ENCODE results near the gene CCDC184.

The CCDC184 gene

DNA sequence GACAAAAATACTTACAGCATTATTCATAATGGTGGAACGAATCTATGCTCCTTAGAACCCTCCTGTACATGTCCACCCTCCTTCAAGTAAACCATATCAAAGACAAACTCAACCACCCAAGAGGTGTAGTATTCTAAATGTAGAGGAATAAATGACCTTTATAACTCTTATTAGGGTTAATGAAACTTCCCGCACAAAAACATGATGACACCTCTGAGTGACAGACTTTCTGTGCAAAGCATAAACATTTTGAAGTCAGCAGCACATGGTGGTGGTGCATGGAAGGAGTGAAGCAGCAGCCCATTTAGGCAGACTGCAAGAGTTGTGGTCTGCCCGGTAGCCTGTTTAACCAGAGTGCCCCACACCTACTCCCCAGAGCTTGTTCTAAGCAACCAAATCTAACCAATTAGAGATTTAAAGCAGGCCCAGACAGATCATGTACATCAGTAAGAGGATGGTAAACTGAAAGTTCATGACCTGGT, 25.5 kb upstream of the CCDC184 start:
- peaks cover 9% of the 10 kb centered on the region for H3K4me1 ChIP-seq (ENCODE audit: control insufficient read depth, insufficient read depth, low read length)
- H3K4me3 ChIP-seq (ENCODE audit: low read length in 2 of 2) = peak overlapping the region; percentile 89 to 99
- peak overlapping the region; percentile 56 for H3K27ac ChIP-seq (ENCODE audit: low read length)
- H3K27me3 ChIP-seq (ENCODE audit: control insufficient read depth in 1 of 2, insufficient read depth in 2 of 2, low read length in 2 of 2) = no peaks in the 10 kb centered on the region
- H3K9me3 ChIP-seq (ENCODE audit: control insufficient read depth in 2 of 2, low read length in 2 of 2) = no peaks in the 10 kb centered on the region
- H3K9ac ChIP-seq (ENCODE audit: low read length in 2 of 2) = peak overlapping the region; percentile 25 to 81
- peaks cover 4 to 6% of the 10 kb centered on the region in 2 donors for H3K36me3 ChIP-seq (ENCODE audit: control insufficient read depth in 2 of 2, insufficient read depth in 2 of 2, low read length in 2 of 2)

- no peak overlapping the region for H3K27ac ChIP-seq (ENCODE audit: low read length)
- H3K4me3 ChIP-seq (ENCODE audit: low read length in 2 of 2) = no peak overlapping the region
- no peaks in the 10 kb centered on the region for H3K9me3 ChIP-seq (ENCODE audit: control insufficient read depth in 2 of 2, low read length in 2 of 2)
- no peaks in the 10 kb centered on the region for H3K36me3 ChIP-seq (ENCODE audit: control insufficient read depth in 2 of 2, insufficient read depth in 2 of 2, low read length in 2 of 2)
- H3K27me3 ChIP-seq (ENCODE audit: control insufficient read depth in 1 of 2, insufficient read depth in 2 of 2, low read length in 2 of 2) = no peaks in the 10 kb centered on the region
- peaks cover 9% of the 10 kb centered on the region for H3K4me1 ChIP-seq (ENCODE audit: control insufficient read depth, insufficient read depth, low read length)
- H3K9ac ChIP-seq (ENCODE audit: low read length in 2 of 2) = no peak overlapping the region
Measured at GRCh38 chr12:48160046-48160445, 23.4 kb upstream of the CCDC184 start.

DNA sequence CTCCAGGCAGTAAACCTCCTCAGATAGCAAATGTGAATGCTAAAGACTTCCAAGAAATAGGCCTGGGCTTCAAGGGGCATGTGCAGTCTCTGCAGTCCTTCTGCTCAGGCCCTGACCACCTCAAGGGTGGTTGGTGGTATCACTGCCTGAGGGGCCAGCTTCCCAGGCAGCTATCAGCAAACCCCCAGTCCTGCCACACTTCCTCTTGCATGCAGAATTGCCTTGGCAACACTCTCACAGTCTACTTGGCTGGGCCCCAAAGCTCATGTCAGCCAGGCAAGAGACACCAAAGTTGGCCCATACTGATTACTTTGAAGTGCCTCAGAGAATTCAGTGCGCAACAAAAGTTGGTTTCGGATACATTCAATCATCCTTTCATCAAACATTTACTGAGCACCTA, 22.6 kb upstream of the CCDC184 start:
- Histone ChIP-seq H3K9me3 (ENCODE audit: control insufficient read depth in 2 of 2, low read length in 2 of 2) (no peaks in the 10 kb centered on the region), H3K4me1 (ENCODE audit: control insufficient read depth, insufficient read depth, low read length) (peaks cover 9% of the 10 kb centered on the region), H3K27me3 (ENCODE audit: control insufficient read depth in 1 of 2, insufficient read depth in 2 of 2, low read length in 2 of 2) (peaks cover 0 to 2% of the 10 kb centered on the region in 2 donors), H3K9ac (ENCODE audit: low read length in 2 of 2) (no peak overlapping the region), H3K27ac (ENCODE audit: low read length) (no peak overlapping the region), H3K4me3 (ENCODE audit: low read length in 2 of 2) (no peak overlapping the region), H3K36me3 (ENCODE audit: control insufficient read depth in 2 of 2, insufficient read depth in 2 of 2, low read length in 2 of 2) (no peaks in the 10 kb centered on the region)

- Histone ChIP-seq H3K36me3 (ENCODE audit: control insufficient read depth in 2 of 2, insufficient read depth in 2 of 2, low read length in 2 of 2) (no peaks in the 10 kb centered on the region), H3K27ac (ENCODE audit: low read length) (no peak overlapping the region), H3K9me3 (ENCODE audit: control insufficient read depth in 2 of 2, low read length in 2 of 2) (no peaks in the 10 kb centered on the region), H3K4me1 (ENCODE audit: control insufficient read depth, insufficient read depth, low read length) (no peaks in the 10 kb centered on the region), H3K27me3 (ENCODE audit: control insufficient read depth in 1 of 2, insufficient read depth in 2 of 2, low read length in 2 of 2) (peaks cover 0 to 4% of the 10 kb centered on the region in 2 donors), H3K9ac (ENCODE audit: low read length in 2 of 2) (no peak overlapping the region), H3K4me3 (ENCODE audit: low read length in 2 of 2) (no peak overlapping the region)
Measured at GRCh38 chr12:48163150-48163747, 20.2 kb upstream of the CCDC184 start.

- Histone ChIP-seq H3K9me3 (ENCODE audit: control insufficient read depth in 2 of 2, low read length in 2 of 2) (no peaks in the 10 kb centered on the region), H3K9ac (ENCODE audit: low read length in 2 of 2) (no peak overlapping the region), H3K4me3 (ENCODE audit: low read length in 2 of 2) (no peak overlapping the region), H3K27ac (ENCODE audit: low read length) (no peak overlapping the region), H3K27me3 (ENCODE audit: control insufficient read depth in 1 of 2, insufficient read depth in 2 of 2, low read length in 2 of 2) (peaks cover 0 to 4% of the 10 kb centered on the region in 2 donors), H3K4me1 (ENCODE audit: control insufficient read depth, insufficient read depth, low read length) (no peaks in the 10 kb centered on the region), H3K36me3 (ENCODE audit: control insufficient read depth in 2 of 2, insufficient read depth in 2 of 2, low read length in 2 of 2) (no peaks in the 10 kb centered on the region)
Measured at GRCh38 chr12:48164451-48164850, 19.0 kb upstream of the CCDC184 start.

GRCh38 chr12:48165089-48165981, 18.1 kb upstream of the CCDC184 start:
- H3K9ac ChIP-seq (ENCODE audit: low read length in 2 of 2) = no peak overlapping the region
- H3K27ac ChIP-seq (ENCODE audit: low read length) = no peak overlapping the region
- no peak overlapping the region for H3K4me3 ChIP-seq (ENCODE audit: low read length in 2 of 2)
- H3K4me1 ChIP-seq (ENCODE audit: control insufficient read depth, insufficient read depth, low read length) = no peaks in the 10 kb centered on the region
- H3K27me3 ChIP-seq (ENCODE audit: control insufficient read depth in 1 of 2, insufficient read depth in 2 of 2, low read length in 2 of 2) = peaks cover 0 to 4% of the 10 kb centered on the region in 2 donors
- H3K9me3 ChIP-seq (ENCODE audit: control insufficient read depth in 2 of 2, low read length in 2 of 2) = no peaks in the 10 kb centered on the region
- no peaks in the 10 kb centered on the region for H3K36me3 ChIP-seq (ENCODE audit: control insufficient read depth in 2 of 2, insufficient read depth in 2 of 2, low read length in 2 of 2)

DNA sequence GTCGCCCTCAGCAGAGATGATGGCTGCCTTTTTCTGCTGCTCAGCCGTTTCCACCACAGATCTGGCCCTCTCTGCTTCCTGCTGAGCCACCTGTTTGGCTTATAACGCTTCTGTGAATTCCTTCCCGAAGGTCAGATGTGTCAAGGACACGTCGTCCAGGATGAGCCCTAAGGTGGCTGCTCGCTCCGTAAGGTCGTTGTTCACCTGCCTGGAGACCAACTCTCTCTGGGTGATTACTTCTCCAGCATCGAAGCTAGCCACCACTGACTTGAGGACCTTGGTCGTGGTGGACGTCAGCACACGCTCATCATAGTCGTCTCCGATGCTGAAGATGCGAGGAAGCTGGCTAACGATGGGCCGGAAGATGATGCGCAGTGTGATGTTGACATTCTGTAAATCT, 14.4 kb upstream of the CCDC184 start:
- H3K9me3 ChIP-seq (ENCODE audit: control insufficient read depth in 2 of 2, low read length in 2 of 2) = no peaks in the 10 kb centered on the region
- no peaks in the 10 kb centered on the region for H3K4me1 ChIP-seq (ENCODE audit: control insufficient read depth, insufficient read depth, low read length)
- H3K4me3 ChIP-seq (ENCODE audit: low read length in 2 of 2) = no peak overlapping the region
- no peak overlapping the region for H3K9ac ChIP-seq (ENCODE audit: low read length in 2 of 2)
- H3K27ac ChIP-seq (ENCODE audit: low read length) = no peak overlapping the region
- peaks cover 0 to 4% of the 10 kb centered on the region in 2 donors for H3K27me3 ChIP-seq (ENCODE audit: control insufficient read depth in 1 of 2, insufficient read depth in 2 of 2, low read length in 2 of 2)
- H3K36me3 ChIP-seq (ENCODE audit: control insufficient read depth in 2 of 2, insufficient read depth in 2 of 2, low read length in 2 of 2) = no peaks in the 10 kb centered on the region

DNA sequence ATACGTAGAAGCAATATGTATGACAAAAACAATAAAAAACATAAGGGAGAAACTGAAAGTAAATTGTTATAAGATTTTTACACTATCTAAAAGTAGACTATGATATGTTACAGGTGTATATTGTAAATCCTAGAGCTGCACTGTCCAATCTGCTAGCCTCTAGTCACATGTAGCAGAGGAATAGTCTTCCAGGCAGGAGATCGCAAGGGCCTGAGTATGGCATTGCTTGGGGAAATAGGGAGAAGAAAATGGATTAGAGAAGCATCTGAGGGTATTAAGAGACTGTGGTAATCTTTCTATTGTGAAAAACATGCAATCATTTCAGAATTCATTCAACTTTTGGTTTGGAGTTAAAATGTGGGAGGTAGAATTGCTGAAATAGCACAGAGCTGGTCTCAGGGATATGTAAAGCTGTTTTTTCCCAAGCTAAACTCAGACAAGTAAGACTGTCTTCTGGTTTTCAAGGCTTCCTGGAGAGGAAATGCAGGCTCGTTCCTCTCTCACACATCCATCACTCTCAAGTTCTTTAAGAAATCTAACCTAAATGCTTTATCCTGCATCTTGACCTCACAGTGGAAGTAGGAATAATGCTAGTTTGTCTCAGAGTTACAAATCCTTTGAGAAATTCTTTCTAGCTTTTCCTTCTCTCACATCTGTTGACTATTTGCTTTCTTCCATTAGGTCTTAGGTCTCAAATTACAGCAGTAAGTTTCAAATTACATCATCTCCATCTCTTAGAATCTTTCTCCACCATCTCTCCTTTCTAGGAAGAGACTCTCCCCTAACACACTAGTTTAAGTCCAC, 7.6 kb upstream of the CCDC184 start:
- H3K9ac ChIP-seq (ENCODE audit: low read length in 2 of 2) = no peak overlapping the region
- no peaks in the 10 kb centered on the region for H3K4me1 ChIP-seq (ENCODE audit: control insufficient read depth, insufficient read depth, low read length)
- no peak overlapping the region for H3K27ac ChIP-seq (ENCODE audit: low read length)
- H3K27me3 ChIP-seq (ENCODE audit: control insufficient read depth in 1 of 2, insufficient read depth in 2 of 2, low read length in 2 of 2) = peaks cover 7 to 19% of the 10 kb centered on the region in 2 donors
- no peaks in the 10 kb centered on the region for H3K9me3 ChIP-seq (ENCODE audit: control insufficient read depth in 2 of 2, low read length in 2 of 2)
- no peaks in the 10 kb centered on the region for H3K36me3 ChIP-seq (ENCODE audit: control insufficient read depth in 2 of 2, insufficient read depth in 2 of 2, low read length in 2 of 2)
- H3K4me3 ChIP-seq (ENCODE audit: low read length in 2 of 2) = no peak overlapping the region

- H3K9me3 ChIP-seq (ENCODE audit: control insufficient read depth in 2 of 2, low read length in 2 of 2) = no peaks in the 10 kb centered on the region
- no peak overlapping the region for H3K4me3 ChIP-seq (ENCODE audit: low read length in 2 of 2)
- no peaks in the 10 kb centered on the region for H3K36me3 ChIP-seq (ENCODE audit: control insufficient read depth in 2 of 2, insufficient read depth in 2 of 2, low read length in 2 of 2)
- no peaks in the 10 kb centered on the region for H3K4me1 ChIP-seq (ENCODE audit: control insufficient read depth, insufficient read depth, low read length)
- H3K27me3 ChIP-seq (ENCODE audit: control insufficient read depth in 1 of 2, insufficient read depth in 2 of 2, low read length in 2 of 2) = peaks cover 13 to 25% of the 10 kb centered on the region in 2 donors
- no peak overlapping the region for H3K9ac ChIP-seq (ENCODE audit: low read length in 2 of 2)
- no peak overlapping the region for H3K27ac ChIP-seq (ENCODE audit: low read length)
Measured at GRCh38 chr12:48176417-48176751, 7.1 kb upstream of the CCDC184 start.

- Histone ChIP-seq H3K27ac (ENCODE audit: low read length) (no peak overlapping the region), H3K4me3 (ENCODE audit: low read length in 2 of 2) (no peak overlapping the region), H3K4me1 (ENCODE audit: control insufficient read depth, insufficient read depth, low read length) (peaks cover 7% of the 10 kb centered on the region), H3K36me3 (ENCODE audit: control insufficient read depth in 2 of 2, insufficient read depth in 2 of 2, low read length in 2 of 2) (no peaks in the 10 kb centered on the region), H3K27me3 (ENCODE audit: control insufficient read depth in 1 of 2, insufficient read depth in 2 of 2, low read length in 2 of 2) (peaks cover 21 to 41% of the 10 kb centered on the region in 2 donors), H3K9me3 (ENCODE audit: control insufficient read depth in 2 of 2, low read length in 2 of 2) (no peaks in the 10 kb centered on the region), H3K9ac (ENCODE audit: low read length in 2 of 2) (no peak overlapping the region)
Measured at GRCh38 chr12:48177982-48178381, 5.5 kb upstream of the CCDC184 start.
